HepG2 (cell line): ENCODE data around the gene GPATCH3. TPM values are rescaled to one million over a fixed set of nuclear protein-coding genes. Genes with fewer than 3 reads are reported as not detected.
A peak's percentile ranks its signal among the peaks of the same experiment; 100 is the strongest.

ENCODE experiments used
- ATAC-seq: fragments of 200-7000 bp; cut with Tn5 transposase; 3 replicates; pipeline ENCODE4 v1.9.1; 2020; ENCODE audit warnings: mild to moderate bottlenecking, moderate library complexity
- BruUV-seq: library from RNA; stranded (reverse); fragments of 400-500 nt; replicated peaks from 2 replicates; lab custom pipeline; 2021; lab: Mats Ljungman, UMichigan
- CTCF ChIA-PET: fragments of 300-600 bp; formaldehyde crosslinking; extraction: SDS; loops from one replicate; lab custom pipeline; 2021; ENCODE audit warnings: low total read pairs, inconsistent platforms, low intra/inter-chr PET ratio; lab: Yijun Ruan, JAX
- POLR2A ChIA-PET: fragments of 350-600 bp; sonication (Branson Sonifier 250); formaldehyde crosslinking; loops from one replicate; lab custom pipeline; 2020; ENCODE audit warnings: antibody characterized with exemption, inconsistent platforms; lab: Yijun Ruan, JAX
- DNase-seq: peaks from one replicate; pipeline ENCODE4 v3.0.0-alpha.2; 2015; ENCODE audit warnings: low spot score
- FAIRE-seq: peaks from 3 replicates; lab custom pipeline; 2011; peaks lifted over from hg19 to GRCh38; lab: Jason Lieb, UNC
- H2AFZ ChIP-seq: one replicate; pipeline ENCODE4 v1.6.1; 2011; ENCODE audit warnings: low read length, inconsistent platforms
- H3K27ac ChIP-seq: fragments of 300-600 bp; 3 replicates; pipeline ENCODE4 v1.8.0; 2011; ENCODE audit warnings: mixed run types, mild to moderate bottlenecking, mixed read lengths, low read length, inconsistent platforms; ENCODE audit not compliant: insufficient read depth; ENCODE audit errors: extremely low read length
- H3K27me3 ChIP-seq, 2 experiments: fragments of 200-600 bp in 1 of 2; 2 replicates in 1 of 2; 3 replicates in 1 of 2; pipeline versions ENCODE4 v1.6.0 to v1.8.0; 2011; ENCODE audit warnings: low read length in 2 of 2, mild to moderate bottlenecking in 2 of 2, moderate library complexity in 2 of 2, inconsistent platforms in 1 of 2; ENCODE audit not compliant: insufficient read depth in 2 of 2, control insufficient read depth in 1 of 2
- H3K36me3 ChIP-seq, 2 experiments: fragments of 200-600 bp in 1 of 2; replicated peaks in 1 of 2; 2 replicates in 1 of 2; 3 replicates in 1 of 2; pipeline versions ENCODE4 v1.5.1 to v1.8.0; 2011; ENCODE audit warnings: low read length in 2 of 2, inconsistent platforms in 1 of 2; ENCODE audit not compliant: insufficient read depth in 2 of 2, control insufficient read depth in 1 of 2
- H3K4me1 ChIP-seq: 2 replicates; pipeline ENCODE4 v1.5.1; 2012; ENCODE audit warnings: low read length, inconsistent platforms; ENCODE audit not compliant: insufficient read depth
- H3K4me2 ChIP-seq: 2 replicates; pipeline ENCODE4 v1.6.0; 2011; ENCODE audit warnings: low read depth, low read length, inconsistent platforms
- H3K4me3 ChIP-seq, 3 experiments: fragments of 200-600 bp in 1 of 3; sonication (generic), shearing (Covaris generic) in 1 of 3; replicated peaks in 1 of 3; 2 replicates each; pipeline ENCODE4 v1.5.1; 2011 to 2016; ENCODE audit warnings: low read length in 3 of 3, inconsistent platforms in 2 of 3, low read depth in 2 of 3, mild to moderate bottlenecking in 2 of 3, control low read depth in 1 of 3, mixed read lengths in 1 of 3; ENCODE audit not compliant: insufficient read depth in 1 of 3
- H3K79me2 ChIP-seq: one replicate; pipeline ENCODE4 v1.6.1; 2011; ENCODE audit warnings: low read length, inconsistent platforms; ENCODE audit not compliant: insufficient read depth
- H3K9ac ChIP-seq: 2 replicates; pipeline ENCODE4 v1.6.0; 2011; ENCODE audit warnings: mild to moderate bottlenecking, low read depth, low read length, inconsistent platforms; ENCODE audit not compliant: insufficient read depth
- H3K9me3 ChIP-seq: 2 replicates; pipeline ENCODE4 v1.5.1; 2012; ENCODE audit warnings: mild to moderate bottlenecking, low read length
- H4K20me1 ChIP-seq: 2 replicates; pipeline ENCODE4 v1.6.0; 2011; ENCODE audit warnings: inconsistent platforms, mild to moderate bottlenecking, low read length, moderate library complexity; ENCODE audit not compliant: insufficient read depth
- CHD4 ChIP-seq: fragments of 200-600 bp; sonication (generic); IDR thresholded peaks from 2 replicates; pipeline ENCODE4 v1.7.0; 2017; ENCODE audit warnings: mild to moderate bottlenecking, low read length, borderline replicate concordance
- KAT2B ChIP-seq: fragments of 150-350 bp; IDR thresholded peaks from 2 replicates; pipeline ENCODE4 v1.6.1; 2014; ENCODE audit warnings: low read depth, low read length, borderline replicate concordance
- ZBTB3 ChIP-seq: sonication (generic); formaldehyde crosslinking; IDR thresholded peaks from 2 replicates; pipeline ENCODE4 v1.4.0; 2020; ENCODE audit warnings: low read depth, mild to moderate bottlenecking, moderate library complexity, missing genetic modification reagents, borderline replicate concordance
- ZNF121 ChIP-seq: sonication (generic); formaldehyde crosslinking; IDR thresholded peaks from 2 replicates; pipeline ENCODE4 v1.5.0; 2020; ENCODE audit warnings: mild to moderate bottlenecking, missing genetic modification reagents
- ZNF607 ChIP-seq: sonication (generic); formaldehyde crosslinking; IDR thresholded peaks from 2 replicates; pipeline ENCODE4 v1.5.1; 2020; ENCODE audit warnings: missing genetic modification reagents, mild to moderate bottlenecking, borderline replicate concordance
- ZNF773 ChIP-seq: sonication (generic); formaldehyde crosslinking; IDR thresholded peaks from 2 replicates; pipeline ENCODE4 v1.4.0; 2020; ENCODE audit warnings: missing genetic modification reagents, borderline replicate concordance
- WGBS: methylation state at CpG from one replicate; pipeline ENCODE4 v1.1.6; 2017; ENCODE audit warnings: low lambda C conversion rate; 5-methylcytosine and 5-hydroxymethylcytosine counted together
- in situ Hi-C: cut with HindIII; loops from 2 replicates; pipeline ENCODE4 v1.10.0; 2017; ENCODE audit warnings: low pct_unique_long_range_greater_than_20kb; ENCODE audit not compliant: extremely low pct_ligation_motif_present
- intact Hi-C: fragments of 100-400 bp; cut with micrococcal nuclease; formaldehyde crosslinking; loops from one replicate; pipeline ENCODE4 v1.10.0; 2022; ENCODE audit not compliant: unreplicated experiment
- polyA plus RNA-seq, 8 experiments: library from polyadenylated mRNA; depleted of rRNA in 3 of 8; stranded (reverse) in 7 of 8; unstranded in 1 of 8; fragments of >200 nt; fragmentation: Illumina TruSeq in 4 of 8; extraction: Trizol in 4 of 8; gene quantifications; 2 replicates each; pipeline versions ENCODE4 v1.2.1 to v1.2.3, GENCODE V29; 2011 to 2016; ENCODE audit warnings: low read depth in 4 of 8, missing spikeins in 1 of 8, mixed read lengths in 1 of 8; ENCODE audit not compliant: insufficient read depth in 1 of 8
- total RNA-seq, 5 experiments: library from RNA; depleted of rRNA; stranded (reverse); fragments of >200 nt; fragmentation: Illumina TruSeq; extraction: Trizol; gene quantifications; 2 replicates each; pipeline ENCODE4 v1.2.3, GENCODE V29; 2016; ENCODE audit warnings: low read depth in 1 of 5
- TF ChIP-seq, protein P1 (sequence below): sonication (generic); formaldehyde crosslinking; IDR thresholded peaks from 2 replicates; pipeline ENCODE4 v1.4.0; 2020; ENCODE audit warnings: mild to moderate bottlenecking, missing genetic modification reagents

The GPATCH3 gene
- total and polyA plus RNA-seq, 2 of the 13 experiments (the other 11 are each of a cell fraction or from before 2014, with no cell fraction given) = 8.3 to 11.0 TPM

DNA sequence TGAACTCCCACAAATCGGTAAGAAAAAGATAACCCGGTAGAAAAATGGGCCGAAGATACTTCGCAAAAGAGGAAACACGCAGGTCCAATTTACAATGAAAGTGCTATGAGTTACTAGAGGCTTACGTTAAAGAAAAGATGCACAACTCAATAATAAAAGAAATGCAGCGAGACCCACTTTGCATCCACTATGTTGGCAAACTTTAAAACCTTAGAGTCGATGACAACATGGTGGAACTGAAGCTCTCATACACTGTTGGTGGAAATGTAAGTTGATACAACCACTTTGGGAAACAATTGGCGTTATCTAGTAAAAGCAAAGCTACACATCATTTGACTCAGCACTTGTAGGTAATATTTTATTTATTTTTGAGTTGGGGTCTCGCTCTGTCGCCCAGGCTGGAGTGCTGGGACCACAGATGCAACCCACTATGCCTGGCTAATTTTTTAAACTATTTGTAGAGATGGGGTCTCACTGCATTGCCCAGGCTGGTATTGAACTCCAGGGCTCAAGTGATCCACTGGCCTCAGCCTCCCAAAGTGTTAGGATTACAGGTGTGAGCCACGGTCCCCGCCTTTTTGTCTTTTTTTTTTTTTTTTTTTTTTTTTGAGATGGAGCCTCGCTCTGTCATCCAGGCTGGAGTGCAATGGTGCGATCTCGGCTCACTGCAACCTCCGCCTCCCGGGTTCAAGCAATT is 696 bp upstream of the GPATCH3 start:
- ATAC-seq = no peak
- peaks cover 55% of the 10 kb centered on the region for H3K4me1 ChIP-seq
- BruUV-seq = TSS peak; percentile 88
- H2AFZ ChIP-seq = peak overlapping the region; percentile 28
- in situ Hi-C loops = no loop called here
- DNase-seq = no peak
- no peak for FAIRE-seq
- POLR2A ChIA-PET = interaction anchor here (0.7 to 6.8 kb wide), 24 partner anchors 10 to 236 kb away, joined by 3 to 152 read pairs (median 8); partner anchors contain the start of genes GPN2, KDF1, NR0B2 and NUDC
- H3K36me3 ChIP-seq = peaks cover 6 to 12% of the 10 kb centered on the region in 2 experiments; a peak in 3 of 5 replicates
- H3K9me3 ChIP-seq = no peaks in the 10 kb centered on the region
- peaks cover 38% of the 10 kb centered on the region for H3K79me2 ChIP-seq
- H3K4me3 ChIP-seq = peak overlapping the region; percentile 76 to 94 (median 89)
- TF ChIP-seq ZBTB3 (CRISPR knock-in tag) = 0 out of 2 replicates have a peak, but pooled peaks have one; percentile 5
- peak; percentile 80 for TF ChIP-seq ZNF121 (CRISPR knock-in tag)
- TF ChIP-seq CHD4 = no peak
- TF ChIP-seq KAT2B = no peak
- no peak for TF ChIP-seq ZNF773 (CRISPR knock-in tag)
- TF ChIP-seq, all 625 proteins: peak for 2
- CTCF ChIA-PET = no interaction called here
- intact Hi-C loops = loop anchor here (5.0 kb wide), 1 partner anchor 36 kb away; no protein-coding TSS in a partner anchor
- 65% methylated on average over 18 of the region's 18 CpGs for WGBS
- Histone ChIP-seq H4K20me1 (no peaks in the 10 kb centered on the region), H3K4me2 (peak overlapping the region; percentile 85), H3K9ac (peak overlapping the region; percentile 90), H3K27me3 (no peaks in the 10 kb centered on the region; a peak in 1 of 5 replicates), H3K27ac (peak overlapping the region; percentile 89)

- peaks cover 33% of the 10 kb centered on the region for H3K4me1 ChIP-seq
Observed at GRCh38 chr1:26897351-26897750, 2.9 kb downstream of the GPATCH3 start.

More at GRCh38 chr1:26897351-26897750, 2.9 kb downstream of the GPATCH3 start:
- intact Hi-C loops (no loop called here), in situ Hi-C loops (no loop called here)
- Histone ChIP-seq H2AFZ (no peak overlapping the region), H3K27ac (no peak overlapping the region), H3K4me2 (no peak overlapping the region), H4K20me1 (no peaks in the 10 kb centered on the region), H3K9me3 (no peaks in the 10 kb centered on the region), H3K9ac (no peak overlapping the region), H3K79me2 (peaks cover 39% of the 10 kb centered on the region), H3K4me3 (no peak overlapping the region), H3K27me3 (no peaks in the 10 kb centered on the region; a peak in 1 of 5 replicates), H3K36me3 (peaks cover 23 to 43% of the 10 kb centered on the region in 2 experiments; a peak in 4 of 5 replicates)
- no peak for TF ChIP-seq ZNF607 (CRISPR knock-in tag)
- TF ChIP-seq, protein P1, sequence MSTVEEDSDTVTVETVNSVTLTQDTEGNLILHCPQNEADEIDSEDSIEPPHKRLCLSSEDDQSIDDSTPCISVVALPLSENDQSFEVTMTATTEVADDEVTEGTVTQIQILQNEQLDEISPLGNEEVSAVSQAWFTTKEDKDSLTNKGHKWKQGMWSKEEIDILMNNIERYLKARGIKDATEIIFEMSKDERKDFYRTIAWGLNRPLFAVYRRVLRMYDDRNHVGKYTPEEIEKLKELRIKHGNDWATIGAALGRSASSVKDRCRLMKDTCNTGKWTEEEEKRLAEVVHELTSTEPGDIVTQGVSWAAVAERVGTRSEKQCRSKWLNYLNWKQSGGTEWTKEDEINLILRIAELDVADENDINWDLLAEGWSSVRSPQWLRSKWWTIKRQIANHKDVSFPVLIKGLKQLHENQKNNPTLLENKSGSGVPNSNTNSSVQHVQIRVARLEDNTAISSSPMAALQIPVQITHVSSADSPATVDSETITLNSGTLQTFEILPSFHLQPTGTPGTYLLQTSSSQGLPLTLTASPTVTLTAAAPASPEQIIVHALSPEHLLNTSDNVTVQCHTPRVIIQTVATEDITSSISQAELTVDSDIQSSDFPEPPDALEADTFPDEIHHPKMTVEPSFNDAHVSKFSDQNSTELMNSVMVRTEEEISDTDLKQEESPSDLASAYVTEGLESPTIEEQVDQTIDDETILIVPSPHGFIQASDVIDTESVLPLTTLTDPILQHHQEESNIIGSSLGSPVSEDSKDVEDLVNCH = no peak
- CTCF ChIA-PET = no interaction called here
- DNase-seq = no peak
- POLR2A ChIA-PET = interaction anchor here (6.8 kb wide), 1 partner anchor 14 kb away, joined by 152 read pairs; the partner anchor contains the start of gene NR0B2
- no TSS peak for BruUV-seq
- WGBS = 100% methylated on average over 7 of the region's 9 CpGs
- no peak for ATAC-seq
- no peak for FAIRE-seq
